GM06990 (cell line): ENCODE results near the gene OR5K1.

ENCODE experiments used
- DNase-seq: peaks from one replicate; pipeline ENCODE4 v3.0.0-alpha.2; 2011; ENCODE audit not compliant: insufficient read length; ENCODE audit errors: extremely low read depth
- H3K27me3 ChIP-seq: replicated peaks from 2 replicates; pipeline ENCODE4 v1.6.0; 2011; ENCODE audit warnings: low read length; ENCODE audit not compliant: control insufficient read depth, insufficient read depth
- H3K36me3 ChIP-seq: 2 replicates; pipeline ENCODE4 v1.5.1; 2011; ENCODE audit warnings: low read length; ENCODE audit not compliant: control insufficient read depth, insufficient read depth
- H3K4me3 ChIP-seq: replicated peaks from 2 replicates; pipeline ENCODE4 v1.5.1; 2011; ENCODE audit warnings: low read depth, mild to moderate bottlenecking, control low read depth, low read length
- CTCF ChIP-seq: IDR thresholded peaks from 2 replicates; pipeline ENCODE4 v1.5.1; 2011; ENCODE audit warnings: low read length, control low read depth, mild to moderate bottlenecking, inconsistent platforms; ENCODE audit not compliant: insufficient read depth, poor library complexity, severe bottlenecking

The OR5K1 gene

GRCh38 chr3:98513736-98514135 lies 50.7 kb downstream of the OR5K1 start:
- Histone ChIP-seq H3K27me3 (no peaks in the 10 kb centered on the region), H3K4me3 (no peak overlapping the region), H3K36me3 (peaks cover 6% of the 10 kb centered on the region)
- DNase-seq, result no peak
- no peak for TF ChIP-seq CTCF

- no peak overlapping the region for H3K4me3 ChIP-seq
- no peak for DNase-seq
- peaks cover 8% of the 10 kb centered on the region for H3K36me3 ChIP-seq
- H3K27me3 ChIP-seq, result no peaks in the 10 kb centered on the region
- no peak for TF ChIP-seq CTCF
Observed at GRCh38 chr3:98514948-98515347, 51.9 kb downstream of the OR5K1 start.

- TF ChIP-seq CTCF, result no peak
- H3K27me3 ChIP-seq, result no peaks in the 10 kb centered on the region
- no peak for DNase-seq
- peak overlapping the region; percentile 9; the same call in 1 of the 2 replicates for H3K4me3 ChIP-seq
- peaks cover 6% of the 10 kb centered on the region for H3K36me3 ChIP-seq
Observed at GRCh38 chr3:98518816-98519215, 55.8 kb downstream of the OR5K1 start.

- Histone ChIP-seq H3K27me3 (no peaks in the 10 kb centered on the region), H3K4me3 (peak overlapping the region; percentile 9; the same call in 1 of the 2 replicates), H3K36me3 (peaks cover 6% of the 10 kb centered on the region)
- TF ChIP-seq CTCF, result no peak
- DNase-seq, result no peak
Observed at GRCh38 chr3:98519351-98519750, 56.4 kb downstream of the OR5K1 start.

- TF ChIP-seq CTCF, result no peak
- no peaks in the 10 kb centered on the region for H3K27me3 ChIP-seq
- peaks cover 2% of the 10 kb centered on the region for H3K36me3 ChIP-seq
- peak overlapping the region; percentile 80 for H3K4me3 ChIP-seq
- no peak for DNase-seq
Observed at GRCh38 chr3:98521897-98522543, 59.0 kb downstream of the OR5K1 start.
